A549 (cell line): ENCODE data around the gene OR52A5. TPM values are rescaled to one million over a fixed set of nuclear protein-coding genes. Genes with fewer than 3 reads are reported as not detected.

Source experiments
- ATAC-seq, 2 experiments: fragments of 200-7000 bp in 1 of 2; fragments of >200 bp in 1 of 2; cut with Nextera tagmentation in 1 of 2; cut with Tn5 transposase in 1 of 2; 3 replicates each; pipeline versions ENCODE4 v1.8.0 to v1.9.1; 2018 to 2020; ENCODE audit warnings: mild to moderate bottlenecking in 1 of 2, moderate library complexity in 1 of 2
- CTCF ChIA-PET: fragments of 300-600 bp; sonication (Branson Sonifier 250); formaldehyde crosslinking; extraction: SDS; loops from one replicate; lab custom pipeline; 2021; ENCODE audit warnings: antibody characterized with exemption, inconsistent platforms; lab: Yijun Ruan, JAX
- POLR2A ChIA-PET: fragments of 350-600 bp; formaldehyde crosslinking; extraction: SDS; loops from one replicate; lab custom pipeline; 2021; ENCODE audit warnings: antibody characterized with exemption, inconsistent platforms; lab: Yijun Ruan, JAX
- DNase-seq, 2 experiments: peaks; one replicate each; pipeline versions ENCODE4 v3.0.0 to v3.0.0-alpha.2; 2011 to 2016; ENCODE audit warnings: low read depth in 1 of 2, low spot score in 1 of 2
- FAIRE-seq: peaks from 2 replicates; lab custom pipeline; 2011; peaks lifted over from hg19 to GRCh38; lab: Jason Lieb, UNC
- H3K27ac ChIP-seq, 2 experiments: fragments of >200 bp; sonication (Bioruptor Twin); formaldehyde crosslinking; 3 replicates each; pipeline ENCODE4 v1.5.1; 2016 to 2017
- H3K4me1 ChIP-seq: fragments of >200 bp; sonication (Bioruptor Twin); formaldehyde crosslinking; 3 replicates; pipeline ENCODE4 v1.6.1; 2016
- H3K4me2 ChIP-seq: fragments of >200 bp; sonication (Bioruptor Twin); formaldehyde crosslinking; 3 replicates; pipeline ENCODE4 v1.6.1; 2016
- H3K4me3 ChIP-seq: fragments of >200 bp; sonication (Bioruptor Twin); formaldehyde crosslinking; 3 replicates; pipeline ENCODE4 v1.5.1; 2016
- H3K9me3 ChIP-seq: fragments of >200 bp; sonication (Bioruptor Twin); formaldehyde crosslinking; 3 replicates; pipeline ENCODE4 v1.6.1; 2016
- CHD4 ChIP-seq: fragments of 200-600 bp; sonication (generic); IDR thresholded peaks from 2 replicates; pipeline ENCODE4 v1.6.1; 2016; ENCODE audit warnings: antibody characterized with exemption, mild to moderate bottlenecking, borderline replicate concordance
- EHMT2 ChIP-seq: fragments of 200-600 bp; sonication (generic); IDR thresholded peaks from 2 replicates; pipeline ENCODE4 v1.6.1; 2016; ENCODE audit warnings: antibody characterized with exemption, low read depth, mild to moderate bottlenecking, moderate library complexity
- FOSB ChIP-seq: fragments of 250-450 bp; sonication (Bioruptor Pico); IDR thresholded peaks from 2 replicates; pipeline ENCODE4 v1.5.0; 2020; ENCODE audit warnings: mild to moderate bottlenecking, moderate library complexity
- HEYL ChIP-seq: fragments of 250-450 bp; sonication (Bioruptor Pico); IDR thresholded peaks from 2 replicates; pipeline ENCODE4 v1.8.0; 2021; ENCODE audit warnings: mild to moderate bottlenecking, moderate library complexity
- HOXB13 ChIP-seq: fragments of 250-450 bp; sonication (Bioruptor Pico); IDR thresholded peaks from 2 replicates; pipeline ENCODE4 v1.5.0; 2020; ENCODE audit warnings: low read depth, mild to moderate bottlenecking, moderate library complexity
- HOXB5 ChIP-seq: fragments of 250-450 bp; sonication (Bioruptor Pico); IDR thresholded peaks from 2 replicates; pipeline ENCODE4 v1.5.0; 2020; ENCODE audit warnings: mild to moderate bottlenecking, moderate library complexity
- KDM1A ChIP-seq: fragments of 200-600 bp; sonication (generic); IDR thresholded peaks from 2 replicates; pipeline ENCODE4 v1.6.1; 2016; ENCODE audit warnings: low read depth, mild to moderate bottlenecking
- MAFK ChIP-seq: fragments of 450-650 bp; IDR thresholded peaks from 2 replicates; pipeline ENCODE4 v1.6.1; 2014; ENCODE audit not compliant: partially characterized antibody
- NFE2L2 ChIP-seq: fragments of 150-350 bp; conservative IDR thresholded peaks from 2 replicates; pipeline ENCODE4 v1.6.1; 2014; ENCODE audit warnings: low read length
- NR3C1 ChIP-seq: fragments of >200 bp; sonication (Bioruptor Twin); formaldehyde crosslinking; IDR thresholded peaks from 3 replicates; pipeline ENCODE4 v1.6.1; 2017
- PHF8 ChIP-seq: fragments of 200-600 bp; sonication (generic); IDR thresholded peaks from 2 replicates; pipeline ENCODE4 v1.6.1; 2016; ENCODE audit warnings: low read depth, mild to moderate bottlenecking, antibody characterized with exemption, moderate library complexity, borderline replicate concordance
- POLR2AphosphoS2 ChIP-seq: conservative IDR thresholded peaks from 2 replicates; pipeline ENCODE4 v1.6.1; 2012; ENCODE audit warnings: low read length, improper control_type of control experiment, inconsistent platforms
- RCOR1 ChIP-seq: fragments of 150-350 bp; IDR thresholded peaks from 2 replicates; pipeline ENCODE4 v1.6.1; 2014; ENCODE audit warnings: antibody characterized with exemption, low read length, low read depth
- RNF2 ChIP-seq: fragments of 200-600 bp; sonication (generic); IDR thresholded peaks from 2 replicates; pipeline ENCODE4 v1.6.1; 2016; ENCODE audit warnings: low read depth, mild to moderate bottlenecking, antibody characterized with exemption, moderate library complexity, borderline replicate concordance
- SMC3 ChIP-seq: fragments of >200 bp; sonication (Bioruptor Twin); formaldehyde crosslinking; IDR thresholded peaks from 3 replicates; pipeline ENCODE4 v1.6.1; 2018; ENCODE audit warnings: inconsistent platforms
- ZFP36 ChIP-seq: fragments of 450-650 bp; IDR thresholded peaks from 2 replicates; pipeline ENCODE4 v1.6.1; 2014; ENCODE audit warnings: borderline replicate concordance; ENCODE audit not compliant: partially characterized antibody
- ZNF302 ChIP-seq: fragments of 250-450 bp; sonication (Bioruptor Pico); IDR thresholded peaks from 2 replicates; pipeline ENCODE4 v1.9.0; 2021; ENCODE audit warnings: inconsistent platforms, mild to moderate bottlenecking, moderate library complexity
- ZSCAN20 ChIP-seq: fragments of 250-450 bp; sonication (Bioruptor Pico); IDR thresholded peaks from 2 replicates; pipeline ENCODE4 v1.8.0; 2022; ENCODE audit warnings: mild to moderate bottlenecking, moderate library complexity
- WGBS: methylation state at CpG from one replicate; pipeline ENCODE4 v1.1.6; 2017; ENCODE audit errors: missing lambda C conversion rate; 5-methylcytosine and 5-hydroxymethylcytosine counted together
- polyA plus RNA-seq, 4 experiments: library from polyadenylated mRNA; depleted of rRNA in 3 of 4; stranded (reverse); fragments of >200 nt; fragmentation: RNase III in 1 of 4; extraction: RNeasy Plus Mini Kit Qiagen cat#74134 plus additional on column Dnase treatment in 1 of 4; gene quantifications; 2 replicates in 3 of 4; 3 replicates in 1 of 4; pipeline ENCODE4 v1.2.3, GENCODE V29; 2011 to 2017
- TF ChIP-seq, protein P1 (sequence below): fragments of 150-350 bp; IDR thresholded peaks from 2 replicates; pipeline ENCODE4 v1.6.1; 2014; ENCODE audit warnings: low read depth, mild to moderate bottlenecking, low read length
- TF ChIP-seq, protein P2 (sequence below): fragments of 250-450 bp; sonication (Bioruptor Pico); IDR thresholded peaks from 2 replicates; pipeline ENCODE4 v1.5.0; 2020; ENCODE audit warnings: low read depth, mild to moderate bottlenecking, moderate library complexity
- TF ChIP-seq, protein P3 (sequence below): fragments of 200-600 bp; sonication (generic); IDR thresholded peaks from 2 replicates; pipeline ENCODE4 v1.6.1; 2016; ENCODE audit warnings: antibody characterized with exemption, mild to moderate bottlenecking, moderate library complexity
- TF ChIP-seq, protein P4 (sequence below): fragments of >200 bp; sonication (Bioruptor Twin); formaldehyde crosslinking; IDR thresholded peaks from 3 replicates; pipeline ENCODE4 v1.5.1; 2016

OR52A5 gene
- polyA plus RNA-seq, 2 of the 4 experiments (the other 2 are of a cell fraction): not detected

DNA sequence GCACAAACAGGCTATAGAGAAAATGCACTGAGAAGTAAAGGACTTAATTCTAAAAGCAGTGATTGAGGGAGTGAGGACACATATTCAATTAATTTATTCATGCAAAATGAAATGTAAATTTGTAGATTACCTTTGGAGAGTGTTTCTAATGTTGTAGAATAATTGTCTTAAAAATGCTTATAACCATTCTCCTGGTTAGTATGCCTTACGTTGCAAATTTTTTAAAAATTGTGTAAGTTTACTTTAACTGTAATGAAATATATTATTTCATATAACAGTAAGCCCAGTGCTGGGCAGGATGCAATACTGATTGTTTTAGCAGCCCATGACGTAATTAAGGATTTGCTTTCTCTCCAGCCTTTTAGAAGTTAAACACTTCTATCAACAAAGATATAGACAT is 42.1 kb downstream of the OR52A5 start:
- Histone ChIP-seq H3K4me1 (no peaks in the 10 kb centered on the region), H3K27ac (no peak overlapping the region), H3K4me2 (no peak overlapping the region), H3K9me3 (no peaks in the 10 kb centered on the region), H3K4me3 (no peak overlapping the region)
- no peak for TF ChIP-seq PHF8
- TF ChIP-seq NR3C1: no peak
- TF ChIP-seq MAFK: peak; percentile 26
- ChIA-PET POLR2A (no interaction called here), CTCF (no interaction called here)
- WGBS: 2% methylated on average over 2 of the region's 2 CpGs
- DNase-seq (no peak), ATAC-seq (no peak), FAIRE-seq (no peak)

DNA sequence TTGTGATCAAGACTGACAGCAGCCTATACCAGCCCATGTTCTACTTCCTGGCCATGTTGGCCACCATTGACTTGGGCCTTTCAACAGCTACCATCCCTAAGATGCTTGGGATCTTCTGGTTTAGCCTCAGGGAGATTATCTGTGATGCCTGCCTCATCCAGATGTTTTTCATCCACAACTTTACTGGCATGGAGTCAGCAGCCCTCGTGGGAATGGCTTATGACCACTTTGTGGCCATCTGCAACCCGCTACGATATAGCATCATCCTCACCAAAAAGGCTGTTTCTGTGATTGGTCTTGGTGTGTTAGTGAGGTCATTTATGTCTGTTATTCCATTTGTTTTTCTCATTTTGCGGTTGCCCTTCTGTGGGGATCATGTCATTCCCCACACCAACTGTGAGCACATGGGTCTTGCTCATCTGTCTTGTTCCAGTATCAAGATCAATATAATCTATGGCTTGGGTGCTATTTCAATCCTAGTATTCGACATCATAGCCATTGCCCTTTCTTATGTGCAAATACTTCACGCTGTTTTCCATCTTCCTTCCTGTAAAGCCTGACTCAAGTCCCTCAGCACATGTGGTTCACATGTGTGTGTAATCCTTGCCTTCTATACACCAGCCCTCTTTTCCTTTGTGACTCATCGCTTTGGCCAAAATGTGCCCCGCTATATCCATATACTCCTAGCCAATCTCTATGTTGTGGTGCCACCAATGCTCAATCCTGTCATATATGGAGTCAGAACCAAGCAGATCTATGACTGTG is 45.2 kb downstream of the OR52A5 start:
- H3K4me2 ChIP-seq: no peak overlapping the region
- WGBS: 12% methylated on average over 8 of the region's 8 CpGs

DNA sequence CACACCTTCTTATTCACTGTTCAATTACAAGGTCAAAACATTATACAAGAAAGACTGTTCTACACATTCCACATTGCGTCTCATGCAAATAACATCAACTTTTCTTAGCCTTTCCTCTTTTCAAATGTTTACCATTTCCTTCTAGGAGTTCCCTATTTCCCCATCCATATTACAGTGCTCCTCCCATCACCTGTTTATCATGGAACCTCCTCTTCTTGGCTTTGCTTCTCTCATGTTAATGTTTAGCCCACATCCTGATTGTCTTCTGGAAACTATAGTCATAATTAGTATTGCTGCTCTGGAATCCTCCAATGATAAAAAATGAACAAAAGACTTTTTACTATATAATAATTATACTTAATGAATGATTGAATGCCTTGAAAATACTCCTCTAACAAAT is 47.5 kb downstream of the OR52A5 start:
- no peak for DNase-seq
- Histone ChIP-seq H3K9me3 (no peaks in the 10 kb centered on the region), H3K4me1 (no peaks in the 10 kb centered on the region), H3K27ac (no peak overlapping the region), H3K4me3 (no peak overlapping the region), H3K4me2 (no peak overlapping the region)
- FAIRE-seq: no peak
- CTCF ChIA-PET: no interaction called here
- no peak for ATAC-seq
- WGBS: 2% methylated on average over 1 of the region's 1 CpG
- POLR2A ChIA-PET: no interaction called here
- TF ChIP-seq POLR2AphosphoS2 (no peak), CHD4 (no peak), RNF2 (no peak), HOXB5 (CRISPR knock-in tag) (no peak), HEYL (CRISPR knock-in tag) (no peak), ZNF302 (CRISPR knock-in tag) (no peak)
- TF ChIP-seq, protein P1, sequence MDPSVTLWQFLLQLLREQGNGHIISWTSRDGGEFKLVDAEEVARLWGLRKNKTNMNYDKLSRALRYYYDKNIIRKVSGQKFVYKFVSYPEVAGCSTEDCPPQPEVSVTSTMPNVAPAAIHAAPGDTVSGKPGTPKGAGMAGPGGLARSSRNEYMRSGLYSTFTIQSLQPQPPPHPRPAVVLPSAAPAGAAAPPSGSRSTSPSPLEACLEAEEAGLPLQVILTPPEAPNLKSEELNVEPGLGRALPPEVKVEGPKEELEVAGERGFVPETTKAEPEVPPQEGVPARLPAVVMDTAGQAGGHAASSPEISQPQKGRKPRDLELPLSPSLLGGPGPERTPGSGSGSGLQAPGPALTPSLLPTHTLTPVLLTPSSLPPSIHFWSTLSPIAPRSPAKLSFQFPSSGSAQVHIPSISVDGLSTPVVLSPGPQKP: no peak

More for the DNA sequence above, 45.2 kb downstream of the OR52A5 start:
- no peak for ATAC-seq
- no peaks in the 10 kb centered on the region for H3K4me1 ChIP-seq
- no peak overlapping the region for H3K27ac ChIP-seq
- CTCF ChIA-PET: no interaction called here
- no peak for TF ChIP-seq SMC3
- TF ChIP-seq, all 56 proteins: peak for 0
- POLR2A ChIA-PET: no interaction called here
- no peak overlapping the region for H3K4me3 ChIP-seq
- H3K9me3 ChIP-seq: no peaks in the 10 kb centered on the region
- FAIRE-seq: no peak
- DNase-seq: no peak

DNA sequence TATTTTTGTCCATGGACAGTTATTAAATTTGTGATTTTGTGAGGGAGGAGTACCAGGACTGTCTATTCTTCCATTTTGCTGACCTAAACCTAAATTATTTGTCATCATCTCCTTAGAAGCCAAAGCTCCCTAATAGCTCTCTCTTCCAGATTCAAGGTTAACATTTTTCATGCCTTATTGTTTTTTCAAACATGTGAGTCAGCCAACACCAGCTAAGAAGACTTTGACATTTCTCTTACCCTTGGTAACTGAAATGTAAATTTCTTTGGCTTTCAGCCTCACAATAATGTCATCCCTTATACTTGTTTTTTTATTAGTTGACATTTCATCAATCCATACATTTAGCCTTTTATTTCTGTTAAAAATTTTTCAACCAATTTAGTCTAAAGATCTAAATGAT is 49.6 kb downstream of the OR52A5 start:
- no peak overlapping the region for H3K27ac ChIP-seq
- ATAC-seq (no peak), FAIRE-seq (no peak), DNase-seq (no peak)
- no peaks in the 10 kb centered on the region for H3K9me3 ChIP-seq
- ChIA-PET POLR2A (no interaction called here), CTCF (no interaction called here)
- no peaks in the 10 kb centered on the region for H3K4me1 ChIP-seq
- no peak overlapping the region for H3K4me3 ChIP-seq
- no peak overlapping the region for H3K4me2 ChIP-seq
- no peak for TF ChIP-seq KDM1A
- TF ChIP-seq NFE2L2: no peak
- TF ChIP-seq HOXB13: no peak
- TF ChIP-seq ZFP36: no peak
- no peak for TF ChIP-seq SMC3
- TF ChIP-seq FOSB (CRISPR knock-in tag): no peak
- no peak for TF ChIP-seq POLR2AphosphoS2
- TF ChIP-seq, protein P2, sequence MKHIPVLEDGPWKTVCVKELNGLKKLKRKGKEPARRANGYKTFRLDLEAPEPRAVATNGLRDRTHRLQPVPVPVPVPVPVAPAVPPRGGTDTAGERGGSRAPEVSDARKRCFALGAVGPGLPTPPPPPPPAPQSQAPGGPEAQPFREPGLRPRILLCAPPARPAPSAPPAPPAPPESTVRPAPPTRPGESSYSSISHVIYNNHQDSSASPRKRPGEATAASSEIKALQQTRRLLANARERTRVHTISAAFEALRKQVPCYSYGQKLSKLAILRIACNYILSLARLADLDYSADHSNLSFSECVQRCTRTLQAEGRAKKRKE (CRISPR knock-in tag): no peak
- TF ChIP-seq HEYL (CRISPR knock-in tag): no peak
- TF ChIP-seq, protein P3, sequence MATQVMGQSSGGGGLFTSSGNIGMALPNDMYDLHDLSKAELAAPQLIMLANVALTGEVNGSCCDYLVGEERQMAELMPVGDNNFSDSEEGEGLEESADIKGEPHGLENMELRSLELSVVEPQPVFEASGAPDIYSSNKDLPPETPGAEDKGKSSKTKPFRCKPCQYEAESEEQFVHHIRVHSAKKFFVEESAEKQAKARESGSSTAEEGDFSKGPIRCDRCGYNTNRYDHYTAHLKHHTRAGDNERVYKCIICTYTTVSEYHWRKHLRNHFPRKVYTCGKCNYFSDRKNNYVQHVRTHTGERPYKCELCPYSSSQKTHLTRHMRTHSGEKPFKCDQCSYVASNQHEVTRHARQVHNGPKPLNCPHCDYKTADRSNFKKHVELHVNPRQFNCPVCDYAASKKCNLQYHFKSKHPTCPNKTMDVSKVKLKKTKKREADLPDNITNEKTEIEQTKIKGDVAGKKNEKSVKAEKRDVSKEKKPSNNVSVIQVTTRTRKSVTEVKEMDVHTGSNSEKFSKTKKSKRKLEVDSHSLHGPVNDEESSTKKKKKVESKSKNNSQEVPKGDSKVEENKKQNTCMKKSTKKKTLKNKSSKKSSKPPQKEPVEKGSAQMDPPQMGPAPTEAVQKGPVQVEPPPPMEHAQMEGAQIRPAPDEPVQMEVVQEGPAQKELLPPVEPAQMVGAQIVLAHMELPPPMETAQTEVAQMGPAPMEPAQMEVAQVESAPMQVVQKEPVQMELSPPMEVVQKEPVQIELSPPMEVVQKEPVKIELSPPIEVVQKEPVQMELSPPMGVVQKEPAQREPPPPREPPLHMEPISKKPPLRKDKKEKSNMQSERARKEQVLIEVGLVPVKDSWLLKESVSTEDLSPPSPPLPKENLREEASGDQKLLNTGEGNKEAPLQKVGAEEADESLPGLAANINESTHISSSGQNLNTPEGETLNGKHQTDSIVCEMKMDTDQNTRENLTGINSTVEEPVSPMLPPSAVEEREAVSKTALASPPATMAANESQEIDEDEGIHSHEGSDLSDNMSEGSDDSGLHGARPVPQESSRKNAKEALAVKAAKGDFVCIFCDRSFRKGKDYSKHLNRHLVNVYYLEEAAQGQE: no peak
- no peak for TF ChIP-seq EHMT2
- TF ChIP-seq, protein P4, sequence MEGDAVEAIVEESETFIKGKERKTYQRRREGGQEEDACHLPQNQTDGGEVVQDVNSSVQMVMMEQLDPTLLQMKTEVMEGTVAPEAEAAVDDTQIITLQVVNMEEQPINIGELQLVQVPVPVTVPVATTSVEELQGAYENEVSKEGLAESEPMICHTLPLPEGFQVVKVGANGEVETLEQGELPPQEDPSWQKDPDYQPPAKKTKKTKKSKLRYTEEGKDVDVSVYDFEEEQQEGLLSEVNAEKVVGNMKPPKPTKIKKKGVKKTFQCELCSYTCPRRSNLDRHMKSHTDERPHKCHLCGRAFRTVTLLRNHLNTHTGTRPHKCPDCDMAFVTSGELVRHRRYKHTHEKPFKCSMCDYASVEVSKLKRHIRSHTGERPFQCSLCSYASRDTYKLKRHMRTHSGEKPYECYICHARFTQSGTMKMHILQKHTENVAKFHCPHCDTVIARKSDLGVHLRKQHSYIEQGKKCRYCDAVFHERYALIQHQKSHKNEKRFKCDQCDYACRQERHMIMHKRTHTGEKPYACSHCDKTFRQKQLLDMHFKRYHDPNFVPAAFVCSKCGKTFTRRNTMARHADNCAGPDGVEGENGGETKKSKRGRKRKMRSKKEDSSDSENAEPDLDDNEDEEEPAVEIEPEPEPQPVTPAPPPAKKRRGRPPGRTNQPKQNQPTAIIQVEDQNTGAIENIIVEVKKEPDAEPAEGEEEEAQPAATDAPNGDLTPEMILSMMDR: no peak
- no peak for TF ChIP-seq RCOR1
- no peak for TF ChIP-seq MAFK
- TF ChIP-seq ZSCAN20: no peak
